ENCODE measurements around the gene MTHFR.

The MTHFR gene

GRCh38 chr1:11741919-11742558, 63.7 kb downstream of the MTHFR start:
- TF ChIP-seq, protein P1, sequence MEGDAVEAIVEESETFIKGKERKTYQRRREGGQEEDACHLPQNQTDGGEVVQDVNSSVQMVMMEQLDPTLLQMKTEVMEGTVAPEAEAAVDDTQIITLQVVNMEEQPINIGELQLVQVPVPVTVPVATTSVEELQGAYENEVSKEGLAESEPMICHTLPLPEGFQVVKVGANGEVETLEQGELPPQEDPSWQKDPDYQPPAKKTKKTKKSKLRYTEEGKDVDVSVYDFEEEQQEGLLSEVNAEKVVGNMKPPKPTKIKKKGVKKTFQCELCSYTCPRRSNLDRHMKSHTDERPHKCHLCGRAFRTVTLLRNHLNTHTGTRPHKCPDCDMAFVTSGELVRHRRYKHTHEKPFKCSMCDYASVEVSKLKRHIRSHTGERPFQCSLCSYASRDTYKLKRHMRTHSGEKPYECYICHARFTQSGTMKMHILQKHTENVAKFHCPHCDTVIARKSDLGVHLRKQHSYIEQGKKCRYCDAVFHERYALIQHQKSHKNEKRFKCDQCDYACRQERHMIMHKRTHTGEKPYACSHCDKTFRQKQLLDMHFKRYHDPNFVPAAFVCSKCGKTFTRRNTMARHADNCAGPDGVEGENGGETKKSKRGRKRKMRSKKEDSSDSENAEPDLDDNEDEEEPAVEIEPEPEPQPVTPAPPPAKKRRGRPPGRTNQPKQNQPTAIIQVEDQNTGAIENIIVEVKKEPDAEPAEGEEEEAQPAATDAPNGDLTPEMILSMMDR (IDR thresholded peaks at IDR 0.05; ENCODE audit: low read depth, low read length, missing control alignments): no peak
- no peak for DNase-seq (ENCODE audit: extremely low read depth, low read depth)
- H3K4me3 ChIP-seq (replicated peaks; ENCODE audit: low read depth, low read length): no peak overlapping the region

GRCh38 chr1:11741482-11741881, 64.3 kb downstream of the MTHFR start:
- no peak overlapping the region for H3K4me3 ChIP-seq (replicated peaks; ENCODE audit: low read depth, low read length)
- TF ChIP-seq, protein P1 (IDR thresholded peaks at IDR 0.05; ENCODE audit: low read depth, low read length, missing control alignments): no peak
- DNase-seq (ENCODE audit: extremely low read depth, low read depth): no peak

GRCh38 chr1:11740258-11741192, 65.2 kb downstream of the MTHFR start:
- TF ChIP-seq, protein P1 (IDR thresholded peaks at IDR 0.05; ENCODE audit: low read depth, low read length, missing control alignments): no peak
- H3K4me3 ChIP-seq (replicated peaks; ENCODE audit: low read depth, low read length): no peak overlapping the region
- DNase-seq (ENCODE audit: extremely low read depth, low read depth): no peak

- TF ChIP-seq, protein P1 (IDR thresholded peaks at IDR 0.05; ENCODE audit: low read depth, low read length, missing control alignments): no peak
- DNase-seq (ENCODE audit: extremely low read depth, low read depth): no peak
- no peak overlapping the region for H3K4me3 ChIP-seq (replicated peaks; ENCODE audit: low read depth, low read length)
Observed at GRCh38 chr1:11738783-11739182, 67.0 kb downstream of the MTHFR start.

DNA sequence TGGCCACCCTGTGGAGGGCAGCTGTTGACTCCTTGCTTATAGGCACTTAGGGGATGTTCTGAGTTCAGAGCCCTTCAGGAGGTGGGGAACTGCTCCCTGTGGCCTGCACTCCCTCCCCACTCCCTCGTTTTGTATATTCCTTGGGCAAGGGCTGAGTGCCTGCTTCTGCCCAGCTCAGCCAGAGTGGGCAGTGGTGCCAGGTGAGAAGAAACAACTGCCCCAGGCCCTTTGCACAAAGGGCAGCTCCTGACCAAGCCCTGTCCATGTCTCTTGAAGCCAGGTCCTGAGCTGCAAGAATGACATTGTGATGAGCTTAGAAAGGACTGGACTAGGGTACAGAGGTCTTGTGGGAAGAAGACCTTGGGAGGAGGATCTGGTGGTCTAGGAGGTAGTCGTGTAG, 67.7 kb downstream of the MTHFR start:
- DNase-seq (ENCODE audit: extremely low read depth, low read depth): no peak
- H3K4me3 ChIP-seq (replicated peaks; ENCODE audit: low read depth, low read length): no peak overlapping the region
- TF ChIP-seq, protein P1 (IDR thresholded peaks at IDR 0.05; ENCODE audit: low read depth, low read length, missing control alignments): no peak

DNA sequence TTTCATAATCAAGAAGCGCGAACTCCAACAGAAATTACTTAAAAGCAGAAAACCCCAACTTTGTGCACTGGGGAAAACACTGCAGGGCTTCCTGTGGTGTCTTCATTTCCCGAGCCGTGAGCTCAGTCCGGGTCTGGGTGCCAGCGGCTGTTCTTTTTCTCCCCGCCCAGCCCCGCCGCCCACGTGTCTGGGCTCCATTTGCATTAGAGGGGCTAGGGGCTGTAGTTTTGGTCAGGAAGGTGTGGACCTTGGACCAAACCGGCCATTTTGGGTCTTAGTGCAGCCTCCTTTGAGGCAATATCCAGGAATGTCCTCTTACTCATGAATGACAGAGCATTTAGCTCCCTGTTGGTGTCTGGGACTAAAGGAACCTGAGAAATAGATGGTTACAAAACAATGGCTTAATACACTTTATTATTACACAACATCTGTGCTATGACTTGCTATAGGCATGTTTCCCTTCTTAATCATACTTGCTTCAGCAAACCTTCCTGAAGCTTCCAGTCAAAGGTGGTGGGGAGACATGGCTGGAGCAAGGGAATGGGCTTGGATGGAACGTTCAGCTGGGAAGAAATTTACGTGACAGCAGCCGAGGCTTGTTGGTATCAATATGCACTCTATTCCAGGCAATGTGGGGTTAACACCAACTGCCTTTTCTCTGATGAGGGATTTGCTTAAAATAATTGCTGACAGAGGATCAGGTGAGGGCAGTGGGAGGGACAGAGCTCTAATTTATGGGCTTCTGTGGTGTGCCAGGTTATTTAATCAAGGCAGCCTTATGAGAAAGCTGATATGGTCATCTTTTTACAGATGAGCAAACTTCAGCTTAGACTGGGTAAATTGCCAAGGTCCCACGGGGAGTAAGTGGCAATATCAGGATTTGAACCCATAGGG, 68.8 kb downstream of the MTHFR start:
- H3K4me3 ChIP-seq (replicated peaks; ENCODE audit: low read depth, low read length): peak overlapping the region; percentile 95
- no peak for DNase-seq (ENCODE audit: extremely low read depth, low read depth)

More for the DNA sequence above, 68.8 kb downstream of the MTHFR start:
- TF ChIP-seq, protein P1 (IDR thresholded peaks at IDR 0.05; ENCODE audit: low read depth, low read length, missing control alignments): no peak

Data from HFF-Myc (cell line).